Measurements from ENCODE around the gene DNAJC1. TPM values are rescaled to one million over a fixed set of nuclear protein-coding genes. Genes with fewer than 3 reads are reported as not detected.
"Not testable (repeated sequence)": the region's sequence is repeated elsewhere in the genome, so short reads cannot be mapped to it uniquely, and the experiment has no call there.

Gene DNAJC1
- polyA plus RNA-seq, 1 experiment = 33.2 TPM

DNA sequence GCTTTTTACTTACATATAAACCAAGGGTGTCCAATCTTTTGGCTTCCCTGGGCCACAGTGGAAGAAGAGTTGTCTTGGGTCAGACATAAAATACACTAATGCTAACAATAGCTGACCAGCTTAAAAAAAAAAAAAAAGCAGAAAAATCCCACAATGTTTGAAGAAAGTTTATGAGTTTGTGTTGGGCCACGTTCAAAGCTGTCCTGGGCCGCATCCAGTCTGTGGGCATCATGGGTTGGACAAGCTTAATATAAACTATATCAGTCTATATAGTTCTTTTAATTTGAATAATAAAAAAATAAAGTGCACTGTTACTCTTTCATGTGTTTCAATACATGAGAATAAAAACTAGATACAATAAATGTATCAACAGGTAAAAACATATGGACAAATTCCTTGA, 179.9 kb downstream of the DNAJC1 start:
- CTCF ChIA-PET = interaction anchor here (0.6 kb wide), 1 partner anchor 1857 kb away, joined by 3 read pairs; no protein-coding TSS in a partner anchor
- no peak for DNase-seq (ENCODE audit: low read depth)
- no peaks in the 10 kb centered on the region for H3K27me3 ChIP-seq (ENCODE audit: control insufficient read depth, insufficient read depth, low read length)
- H3K4me3 ChIP-seq (ENCODE audit: low read depth, low read length) = no peak overlapping the region
- TF ChIP-seq, protein P1, sequence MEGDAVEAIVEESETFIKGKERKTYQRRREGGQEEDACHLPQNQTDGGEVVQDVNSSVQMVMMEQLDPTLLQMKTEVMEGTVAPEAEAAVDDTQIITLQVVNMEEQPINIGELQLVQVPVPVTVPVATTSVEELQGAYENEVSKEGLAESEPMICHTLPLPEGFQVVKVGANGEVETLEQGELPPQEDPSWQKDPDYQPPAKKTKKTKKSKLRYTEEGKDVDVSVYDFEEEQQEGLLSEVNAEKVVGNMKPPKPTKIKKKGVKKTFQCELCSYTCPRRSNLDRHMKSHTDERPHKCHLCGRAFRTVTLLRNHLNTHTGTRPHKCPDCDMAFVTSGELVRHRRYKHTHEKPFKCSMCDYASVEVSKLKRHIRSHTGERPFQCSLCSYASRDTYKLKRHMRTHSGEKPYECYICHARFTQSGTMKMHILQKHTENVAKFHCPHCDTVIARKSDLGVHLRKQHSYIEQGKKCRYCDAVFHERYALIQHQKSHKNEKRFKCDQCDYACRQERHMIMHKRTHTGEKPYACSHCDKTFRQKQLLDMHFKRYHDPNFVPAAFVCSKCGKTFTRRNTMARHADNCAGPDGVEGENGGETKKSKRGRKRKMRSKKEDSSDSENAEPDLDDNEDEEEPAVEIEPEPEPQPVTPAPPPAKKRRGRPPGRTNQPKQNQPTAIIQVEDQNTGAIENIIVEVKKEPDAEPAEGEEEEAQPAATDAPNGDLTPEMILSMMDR (IDR thresholded peaks at IDR 0.05; ENCODE audit: insufficient read depth, low read depth, low read length) = no peak
- no peaks in the 10 kb centered on the region for H3K36me3 ChIP-seq (ENCODE audit: control insufficient read depth, insufficient read depth, low read length)
- POLR2A ChIA-PET = no interaction called here

DNA sequence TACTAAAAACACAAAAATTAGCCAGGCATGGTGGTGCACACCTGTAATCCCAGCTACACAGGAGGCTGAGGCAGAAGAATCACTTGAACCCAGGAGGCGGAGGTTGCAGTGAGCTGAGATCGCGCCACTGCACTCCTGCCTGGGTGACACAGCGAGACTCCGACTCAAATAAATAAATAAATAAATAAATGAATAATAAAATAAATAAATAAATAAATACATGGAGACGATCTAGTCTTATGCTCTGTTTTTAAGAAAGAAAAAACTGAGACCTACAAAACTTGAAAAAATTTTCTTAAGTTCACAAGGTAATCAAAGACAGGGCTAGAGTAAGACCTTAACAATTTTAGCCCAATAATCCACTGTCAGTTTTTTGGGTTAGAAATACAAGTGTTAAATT, 181.3 kb downstream of the DNAJC1 start:
- POLR2A ChIA-PET; H3K4me3 ChIP-seq (ENCODE audit: low read depth, low read length); DNase-seq (ENCODE audit: low read depth); H3K27me3 ChIP-seq (ENCODE audit: control insufficient read depth, insufficient read depth, low read length); CTCF ChIA-PET; H3K36me3 ChIP-seq (ENCODE audit: control insufficient read depth, insufficient read depth, low read length): not testable (repeated sequence)

DNA sequence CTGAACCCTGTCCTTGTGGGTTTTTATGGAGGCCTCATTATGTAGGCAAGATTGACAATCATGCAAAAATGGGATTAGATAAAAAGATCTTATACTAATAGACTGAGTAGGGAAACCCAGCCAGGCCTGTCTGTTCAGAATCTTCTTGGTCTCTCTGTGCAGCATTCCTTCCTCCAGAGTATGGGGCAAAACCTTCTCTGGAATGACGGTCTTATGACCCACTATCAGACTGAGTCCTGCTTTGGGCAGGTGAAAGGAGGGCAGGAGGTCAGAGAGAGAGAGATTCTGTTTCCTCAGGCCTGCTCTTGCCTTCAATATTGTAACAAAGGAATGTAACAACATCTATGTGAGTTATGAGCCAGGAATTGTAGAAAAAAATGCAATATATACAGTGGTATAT, 182.6 kb downstream of the DNAJC1 start:
- ChIA-PET POLR2A (no interaction called here), CTCF (no interaction called here)
- Histone ChIP-seq H3K4me3 (ENCODE audit: low read depth, low read length) (no peak overlapping the region), H3K27me3 (ENCODE audit: control insufficient read depth, insufficient read depth, low read length) (no peaks in the 10 kb centered on the region), H3K36me3 (ENCODE audit: control insufficient read depth, insufficient read depth, low read length) (no peaks in the 10 kb centered on the region)
- TF ChIP-seq, protein P1 (IDR thresholded peaks at IDR 0.05; ENCODE audit: insufficient read depth, low read depth, low read length) = no peak
- no peak for DNase-seq (ENCODE audit: low read depth)

DNA sequence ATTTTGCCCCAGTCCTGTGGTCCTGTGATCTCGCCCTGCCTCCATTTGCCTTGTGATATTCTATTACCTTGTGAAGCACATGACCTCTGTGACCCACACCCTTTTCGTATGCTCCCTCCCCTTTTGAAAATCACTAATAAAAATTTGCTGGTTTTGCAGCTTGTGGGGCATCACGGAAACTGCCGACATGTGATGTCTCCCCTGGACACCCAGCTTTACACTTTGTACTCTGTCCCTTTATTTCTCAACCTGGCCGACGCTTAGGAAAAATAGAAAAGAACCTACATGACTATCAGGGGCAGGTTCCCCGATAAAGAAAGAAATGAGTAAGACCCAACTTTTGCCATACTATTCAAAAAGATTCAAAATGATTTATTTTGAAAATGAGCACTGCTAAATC, 185.1 kb downstream of the DNAJC1 start:
- H3K36me3 ChIP-seq (ENCODE audit: control insufficient read depth, insufficient read depth, low read length); DNase-seq (ENCODE audit: low read depth); H3K27me3 ChIP-seq (ENCODE audit: control insufficient read depth, insufficient read depth, low read length); POLR2A ChIA-PET; H3K4me3 ChIP-seq (ENCODE audit: low read depth, low read length): not testable (repeated sequence)
- CTCF ChIA-PET = interaction anchor here (1.1 to 1.3 kb wide), 2 partner anchors 9 to 11 kb away, joined by 3 to 5 read pairs; no protein-coding TSS in a partner anchor

DNA sequence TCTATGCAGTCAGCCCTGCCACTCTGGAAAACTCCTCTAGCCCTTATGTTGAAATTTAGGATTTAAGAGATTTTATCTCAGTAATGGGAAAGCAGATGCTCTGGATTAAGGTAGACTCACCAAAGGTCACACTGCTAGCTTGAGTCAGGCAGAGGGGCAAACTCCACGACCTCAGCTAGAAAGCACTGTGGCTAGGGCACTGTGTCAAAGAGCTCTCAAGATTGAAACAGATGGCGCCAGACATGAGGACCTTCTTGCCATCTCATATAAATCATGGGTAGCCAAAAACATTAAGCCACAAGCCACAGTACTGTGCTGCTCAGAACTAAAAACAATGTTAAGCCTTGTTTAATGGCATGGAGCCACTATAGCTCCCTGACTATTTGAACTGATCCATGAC, 188.7 kb downstream of the DNAJC1 start:
- TF ChIP-seq, protein P1 (IDR thresholded peaks at IDR 0.05; ENCODE audit: insufficient read depth, low read depth, low read length) = no peak
- no peak for DNase-seq (ENCODE audit: low read depth)
- Histone ChIP-seq H3K4me3 (ENCODE audit: low read depth, low read length) (no peak overlapping the region), H3K27me3 (ENCODE audit: control insufficient read depth, insufficient read depth, low read length) (no peaks in the 10 kb centered on the region), H3K36me3 (ENCODE audit: control insufficient read depth, insufficient read depth, low read length) (no peaks in the 10 kb centered on the region)
- CTCF ChIA-PET = no interaction called here
- POLR2A ChIA-PET = no interaction called here

DNA sequence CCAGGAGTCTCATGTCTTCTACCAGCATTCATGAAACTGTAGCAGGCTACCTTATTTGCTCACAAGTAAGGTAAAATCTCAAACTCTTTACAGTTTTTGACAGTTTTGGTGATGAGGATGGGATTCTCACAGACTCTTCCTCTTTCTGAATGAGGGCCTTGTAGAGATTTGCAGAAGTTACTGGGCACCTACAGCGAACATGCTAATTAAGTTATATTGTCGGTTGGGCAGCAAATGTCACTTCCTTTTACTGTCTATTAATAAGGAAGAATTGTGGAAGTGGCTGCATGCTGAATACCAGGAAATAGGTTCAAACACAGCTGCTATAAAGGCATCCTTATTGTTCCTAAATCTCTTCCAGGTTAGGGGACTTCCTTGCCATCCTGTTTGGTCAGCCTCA, 189.6 kb downstream of the DNAJC1 start:
- DNase-seq (ENCODE audit: low read depth) = no peak
- CTCF ChIA-PET = no interaction called here

More for the DNA sequence above, 189.6 kb downstream of the DNAJC1 start:
- Histone ChIP-seq H3K4me3 (ENCODE audit: low read depth, low read length) (no peak overlapping the region), H3K27me3 (ENCODE audit: control insufficient read depth, insufficient read depth, low read length) (no peaks in the 10 kb centered on the region), H3K36me3 (ENCODE audit: control insufficient read depth, insufficient read depth, low read length) (no peaks in the 10 kb centered on the region)
- POLR2A ChIA-PET = no interaction called here
- TF ChIP-seq, protein P1 (IDR thresholded peaks at IDR 0.05; ENCODE audit: insufficient read depth, low read depth, low read length) = no peak

Measured in BJ (cell line).